ENCODE results near the gene RNASEH2A.

DNA sequence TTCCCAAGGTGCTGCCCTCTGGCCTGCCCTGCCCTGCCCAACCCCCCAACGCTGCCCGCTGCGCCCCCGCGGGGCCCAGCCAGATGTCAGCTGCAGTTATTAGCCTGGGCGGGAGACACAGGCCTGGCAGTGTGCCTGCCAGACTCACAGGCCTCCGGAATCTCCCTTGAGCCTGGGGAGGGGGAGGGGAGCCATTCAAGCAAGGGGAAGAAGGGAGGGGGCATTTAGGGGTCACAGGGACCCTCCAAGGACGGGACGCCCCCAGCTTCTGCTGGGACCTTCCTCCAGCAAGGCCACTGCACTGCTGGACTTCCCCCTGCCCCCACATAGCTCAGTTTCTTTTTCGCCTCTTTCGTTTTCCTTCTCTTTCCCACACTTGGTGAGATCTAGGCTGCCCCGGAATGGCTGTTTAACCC lies 17.7 kb upstream of the RNASEH2A start:
- TF ChIP-seq CTCF (IDR thresholded peaks at IDR 0.05; ENCODE audit: low read depth, low read length) (peak; percentile 45), EZH2phosphoT487 (IDR thresholded peaks at IDR 0.05; ENCODE audit: low read depth) (no peak)

Measured in OCI-LY3 (cell line).